Natural killer cell (primary cell): ENCODE results near the gene IL1A. TPM values are rescaled to one million over a fixed set of nuclear protein-coding genes. Genes with fewer than 3 reads are reported as not detected.

Experiments
- ATAC-seq, 3 donors: fragments of 150-1000 bp in 2 of 3; fragments of 200-7000 bp in 1 of 3; cut with Tn5 transposase; 1 replicate in 1 of 3; 2 replicates in 2 of 3; pipeline ENCODE4 v1.10.0; 2021; ENCODE audit warnings: mild to moderate bottlenecking in 2 of 3, moderate library complexity in 2 of 3
- DNase-seq, 2 donors: peaks; one replicate each; pipeline versions ENCODE4 v3.0.0 to v3.0.0-alpha.2; 2013 to 2021; ENCODE audit warnings: mixed read lengths in 1 of 2
- H3K27ac ChIP-seq: one replicate; pipeline ENCODE4 v1.5.1; 2013; ENCODE audit warnings: mild to moderate bottlenecking, low read length
- H3K27me3 ChIP-seq: one replicate; pipeline ENCODE4 v1.6.1; 2013; ENCODE audit warnings: low read length; ENCODE audit not compliant: control insufficient read depth, insufficient read depth
- H3K36me3 ChIP-seq: one replicate; pipeline ENCODE4 v1.6.1; 2013; ENCODE audit warnings: low read length; ENCODE audit not compliant: control insufficient read depth, insufficient read depth
- H3K4me1 ChIP-seq: one replicate; pipeline ENCODE4 v1.6.1; 2013; ENCODE audit warnings: low read length; ENCODE audit not compliant: control insufficient read depth, insufficient read depth
- H3K4me3 ChIP-seq: one replicate; pipeline ENCODE4 v1.5.1; 2013; ENCODE audit warnings: low read length
- H3K9me3 ChIP-seq: one replicate; pipeline ENCODE4 v1.6.1; 2013; ENCODE audit warnings: low read length; ENCODE audit not compliant: control insufficient read depth, insufficient read depth
- H3K27ac Mint-ChIP-seq, 2 donors: one replicate each; pipeline ENCODE4 v1.8.0; 2022; ENCODE audit warnings: mild to moderate bottlenecking in 2 of 2, mixed read lengths in 2 of 2, moderate library complexity in 1 of 2
- H3K27me3 Mint-ChIP-seq, 2 donors: one replicate each; pipeline ENCODE4 v1.8.0; 2022; ENCODE audit warnings: low read depth in 2 of 2, mixed read lengths in 2 of 2
- H3K36me3 Mint-ChIP-seq: one replicate; pipeline ENCODE4 v1.8.0; 2022; ENCODE audit warnings: mixed read lengths
- H3K4me1 Mint-ChIP-seq, 2 donors: one replicate each; pipeline ENCODE4 v1.8.0; 2022; ENCODE audit warnings: mixed read lengths in 2 of 2
- H3K4me3 Mint-ChIP-seq: one replicate; pipeline ENCODE4 v1.8.0; 2022; ENCODE audit warnings: mild to moderate bottlenecking, moderate library complexity, mixed read lengths
- H3K9me3 Mint-ChIP-seq, 2 donors: one replicate each; pipeline ENCODE4 v1.8.0; 2022; ENCODE audit warnings: mixed read lengths in 2 of 2
- WGBS: methylation state at CpG from one replicate; pipeline ENCODE4 v1.1.7; 2013; ENCODE audit warnings: missing lambda C conversion rate; ENCODE audit not compliant: insufficient coverage; 5-methylcytosine and 5-hydroxymethylcytosine counted together
- intact Hi-C: fragments of 100-400 bp; cut with micrococcal nuclease; formaldehyde crosslinking; loops from one replicate; pipeline ENCODE4 v1.14.2; 2022
- total RNA-seq, 4 donors: library from RNA; stranded (reverse); fragments of 120-200 nt in 1 of 4; gene quantifications; one replicate each; pipeline versions ENCODE4 v1.2.3 to v1.2.4, GENCODE V29; 2013 to 2022
- TF ChIP-seq, protein P1 (sequence below): fragments of 200-600 bp; IDR thresholded peaks from one replicate; pipeline ENCODE4 v1.8.0; 2022; ENCODE audit warnings: antibody characterized with exemption

IL1A gene
- total RNA-seq, 3 donors from 2014 or later (not counting 1 experiment from before 2014, with no cell fraction given): 0.45 to 1.6 TPM; not detected in 1

DNA sequence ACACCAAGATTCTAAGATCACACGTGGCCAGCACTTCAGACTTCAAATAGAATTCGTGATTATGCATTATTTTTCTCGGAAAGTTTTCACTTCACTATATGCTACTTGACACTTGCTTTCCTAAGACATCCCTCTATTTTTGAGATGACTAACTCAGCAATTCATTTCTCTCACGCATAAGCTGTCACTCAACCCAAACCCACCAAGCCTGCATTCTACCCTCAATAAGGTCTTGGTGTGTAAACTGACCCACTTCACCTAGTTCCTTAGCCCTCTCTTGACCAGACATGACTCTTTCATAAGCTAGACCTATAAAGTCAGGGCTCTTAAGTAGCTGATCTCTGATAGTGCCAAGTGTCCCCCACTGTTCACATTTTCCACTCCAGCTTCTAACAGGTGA lies 31.6 kb downstream of the IL1A start:
- Histone ChIP-seq H3K27ac (no peak overlapping the region), H3K4me3 (no peak overlapping the region), H3K27me3 (no peaks in the 10 kb centered on the region), H3K9me3 (no peaks in the 10 kb centered on the region), H3K36me3 (no peaks in the 10 kb centered on the region), H3K4me1 (peaks cover 9% of the 10 kb centered on the region)
- H3K9me3 Mint-ChIP-seq: no peaks in the 10 kb centered on the region
- intact Hi-C loops: no loop called here
- no peaks in the 10 kb centered on the region for H3K27me3 Mint-ChIP-seq
- 66% methylated on average over 4 of the region's 4 CpGs for WGBS
- DNase-seq (no peak), ATAC-seq (no peak)
- no peak overlapping the region for H3K4me3 Mint-ChIP-seq
- no peaks in the 10 kb centered on the region for H3K36me3 Mint-ChIP-seq
- TF ChIP-seq, protein P1, sequence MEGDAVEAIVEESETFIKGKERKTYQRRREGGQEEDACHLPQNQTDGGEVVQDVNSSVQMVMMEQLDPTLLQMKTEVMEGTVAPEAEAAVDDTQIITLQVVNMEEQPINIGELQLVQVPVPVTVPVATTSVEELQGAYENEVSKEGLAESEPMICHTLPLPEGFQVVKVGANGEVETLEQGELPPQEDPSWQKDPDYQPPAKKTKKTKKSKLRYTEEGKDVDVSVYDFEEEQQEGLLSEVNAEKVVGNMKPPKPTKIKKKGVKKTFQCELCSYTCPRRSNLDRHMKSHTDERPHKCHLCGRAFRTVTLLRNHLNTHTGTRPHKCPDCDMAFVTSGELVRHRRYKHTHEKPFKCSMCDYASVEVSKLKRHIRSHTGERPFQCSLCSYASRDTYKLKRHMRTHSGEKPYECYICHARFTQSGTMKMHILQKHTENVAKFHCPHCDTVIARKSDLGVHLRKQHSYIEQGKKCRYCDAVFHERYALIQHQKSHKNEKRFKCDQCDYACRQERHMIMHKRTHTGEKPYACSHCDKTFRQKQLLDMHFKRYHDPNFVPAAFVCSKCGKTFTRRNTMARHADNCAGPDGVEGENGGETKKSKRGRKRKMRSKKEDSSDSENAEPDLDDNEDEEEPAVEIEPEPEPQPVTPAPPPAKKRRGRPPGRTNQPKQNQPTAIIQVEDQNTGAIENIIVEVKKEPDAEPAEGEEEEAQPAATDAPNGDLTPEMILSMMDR: no peak
- peak overlapping the region in 1 of 2 donors; percentile 53 for H3K27ac Mint-ChIP-seq
- peaks cover 18 to 27% of the 10 kb centered on the region in 2 donors for H3K4me1 Mint-ChIP-seq

DNA sequence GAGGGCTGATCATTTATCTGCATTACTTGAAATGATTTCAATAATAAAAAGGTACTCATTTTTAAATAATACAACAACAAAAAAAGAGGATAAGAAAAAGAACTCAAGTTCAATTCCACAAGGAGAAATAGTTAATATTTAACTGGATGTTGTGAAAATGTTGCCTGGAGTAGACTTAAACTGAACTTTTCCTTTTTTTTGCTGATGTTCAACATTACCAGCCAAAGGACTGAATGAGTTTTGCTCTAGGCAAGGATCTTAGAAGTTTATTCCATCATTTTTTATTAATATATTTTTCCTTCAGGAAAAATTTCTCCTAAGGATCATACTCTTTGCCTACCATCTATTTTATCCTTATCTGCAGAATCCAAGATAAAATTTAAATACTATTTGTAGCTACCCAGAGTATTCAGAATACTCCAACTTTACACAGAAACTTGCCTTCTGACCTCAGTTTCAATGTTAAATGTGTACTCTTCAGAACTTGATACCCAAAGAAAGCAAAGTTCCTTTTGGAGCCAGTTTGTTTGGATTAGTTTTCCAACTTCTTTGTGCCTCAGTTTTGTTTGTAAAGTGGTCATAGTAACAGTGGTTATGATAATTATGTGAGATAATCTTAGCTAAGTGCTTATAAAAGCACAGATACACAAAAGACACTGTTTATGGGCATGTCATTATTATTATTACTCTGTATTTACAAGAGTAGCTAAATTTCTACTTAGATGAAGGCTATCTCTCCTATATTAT lies 32.7 kb downstream of the IL1A start:
- Histone ChIP-seq H3K4me3 (no peak overlapping the region), H3K4me1 (peaks cover 9% of the 10 kb centered on the region), H3K27ac (no peak overlapping the region), H3K36me3 (no peaks in the 10 kb centered on the region), H3K9me3 (no peaks in the 10 kb centered on the region), H3K27me3 (no peaks in the 10 kb centered on the region)
- H3K27ac Mint-ChIP-seq: no peak overlapping the region
- DNase-seq (no peak), ATAC-seq (no peak)
- H3K27me3 Mint-ChIP-seq: no peaks in the 10 kb centered on the region
- no peaks in the 10 kb centered on the region for H3K9me3 Mint-ChIP-seq
- H3K4me1 Mint-ChIP-seq: peaks cover 18 to 27% of the 10 kb centered on the region in 2 donors
- no peak overlapping the region for H3K4me3 Mint-ChIP-seq
- TF ChIP-seq, protein P1: no peak
- no peaks in the 10 kb centered on the region for H3K36me3 Mint-ChIP-seq
- intact Hi-C loops: no loop called here

DNA sequence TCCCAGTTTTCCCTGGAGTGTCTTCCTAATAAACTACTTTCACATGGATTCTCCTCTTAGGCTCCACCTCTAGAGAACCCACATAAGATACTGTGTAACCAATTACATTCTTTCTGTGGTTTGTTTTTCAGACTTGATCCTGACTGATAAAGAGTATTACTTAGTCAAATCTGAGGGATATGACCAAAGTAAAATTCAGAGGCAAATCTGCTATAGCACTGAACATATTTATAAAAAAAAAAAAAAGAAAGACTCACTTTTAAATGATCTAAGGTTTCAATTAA lies 33.8 kb downstream of the IL1A start:
- TF ChIP-seq, protein P1: no peak
- H3K9me3 Mint-ChIP-seq: no peaks in the 10 kb centered on the region

More for the DNA sequence above, 33.8 kb downstream of the IL1A start:
- Mint-ChIP-seq H3K27me3 (no peaks in the 10 kb centered on the region), H3K4me1 (peaks cover 13 to 24% of the 10 kb centered on the region in 2 donors), H3K4me3 (no peak overlapping the region), H3K36me3 (no peaks in the 10 kb centered on the region), H3K27ac (peak overlapping the region; percentile 77 to 91)
- H3K27ac ChIP-seq: peak overlapping the region; percentile 1
- H3K4me3 ChIP-seq: no peak overlapping the region
- ATAC-seq (no peak), DNase-seq (no peak)
- H3K4me1 ChIP-seq: peaks cover 9% of the 10 kb centered on the region
- H3K27me3 ChIP-seq: no peaks in the 10 kb centered on the region
- H3K9me3 ChIP-seq: no peaks in the 10 kb centered on the region
- intact Hi-C loops: loop anchor here (1.0 kb wide), 1 partner anchor 191 kb away; no protein-coding TSS in a partner anchor
- no peaks in the 10 kb centered on the region for H3K36me3 ChIP-seq
